ENCODE measurements around the gene ATP8B3. TPM values are rescaled to one million over a fixed set of nuclear protein-coding genes. Genes with fewer than 3 reads are reported as not detected.

Gene ATP8B3
- total RNA-seq, 2 experiments from 2014 or later, result 7.9 to 8.4 TPM

- H3K9me3 Mint-ChIP-seq (ENCODE audit: low read depth), result no peaks in the 10 kb centered on the region
- intact Hi-C loops (cut with DNase I, micrococcal nuclease), result loop anchor here in 1 of 2 experiments (5.0 kb wide), 1 partner anchor 1463 kb away; no protein-coding TSS in a partner anchor
Observed at GRCh38 chr19:1814391-1814790, 2.3 kb upstream of the ATP8B3 start.

GRCh38 chr19:1813192-1814182 is 1.4 kb upstream of the ATP8B3 start:
- H3K27me3 Mint-ChIP-seq, result no peaks in the 10 kb centered on the region
- H3K27ac Mint-ChIP-seq, result no peak overlapping the region
- CTCF ChIA-PET, result interaction anchor here (0.7 to 2.1 kb wide), 5 partner anchors 13 to 141 kb away, joined by 3 to 8 read pairs (median 3); no protein-coding TSS in a partner anchor
- peaks cover 10% of the 10 kb centered on the region for H3K36me3 Mint-ChIP-seq (ENCODE audit: low read depth)
- POLR2A ChIA-PET, result interaction anchor here (0.5 kb wide), 1 partner anchor 254 kb away, joined by 3 read pairs; no protein-coding TSS in a partner anchor
- H3K4me3 Mint-ChIP-seq, result peak overlapping the region; percentile 77
- intact Hi-C loops (cut with DNase I, micrococcal nuclease), result loop anchor here in 1 of 2 experiments (1.0 to 5.0 kb wide), 2 partner anchors 24 to 1464 kb away; no protein-coding TSS in a partner anchor
- no peaks in the 10 kb centered on the region for H3K9me3 Mint-ChIP-seq (ENCODE audit: low read depth)
- DNase-seq (no peak), ATAC-seq (no peak)
- peaks cover 14% of the 10 kb centered on the region for H3K4me1 Mint-ChIP-seq

More at GRCh38 chr19:1814391-1814790, 2.3 kb upstream of the ATP8B3 start:
- Mint-ChIP-seq H3K4me1 (peaks cover 14% of the 10 kb centered on the region), H3K4me3 (no peak overlapping the region), H3K27ac (no peak overlapping the region), H3K36me3 (ENCODE audit: low read depth) (peaks cover 10% of the 10 kb centered on the region), H3K27me3 (no peaks in the 10 kb centered on the region)
- POLR2A ChIA-PET, result no interaction called here
- CTCF ChIA-PET, result interaction anchor here (0.7 to 2.1 kb wide), 6 partner anchors 9 to 142 kb away, joined by 3 to 8 read pairs (median 4); no protein-coding TSS in a partner anchor
- ATAC-seq (no peak), DNase-seq (no peak)

- peak overlapping the region; percentile 77 for H3K4me3 Mint-ChIP-seq
- POLR2A ChIA-PET, result no interaction called here
- H3K36me3 Mint-ChIP-seq (ENCODE audit: low read depth), result peaks cover 10% of the 10 kb centered on the region
- CTCF ChIA-PET, result no interaction called here
- intact Hi-C loops (cut with DNase I, micrococcal nuclease), result loop anchor here in 1 of 2 experiments (1.0 to 5.0 kb wide), 15 partner anchors 23 to 1465 kb away; partner anchors contain the start of genes ADAMTSL5, CSNK1G2, DAZAP1 and MBD3
- peaks cover 14% of the 10 kb centered on the region for H3K4me1 Mint-ChIP-seq
- no peaks in the 10 kb centered on the region for H3K27me3 Mint-ChIP-seq
- peak overlapping the region; percentile 90 for H3K27ac Mint-ChIP-seq
- H3K9me3 Mint-ChIP-seq (ENCODE audit: low read depth), result no peaks in the 10 kb centered on the region
- ATAC-seq (peak; percentile 90), DNase-seq (peak; percentile 94)
Observed at GRCh38 chr19:1812426-1813191, 533 bp upstream of the ATP8B3 start.

GRCh38 chr19:1811472-1811894 is 593 bp downstream of the ATP8B3 start:
- Mint-ChIP-seq H3K4me1 (peaks cover 14% of the 10 kb centered on the region), H3K27me3 (no peaks in the 10 kb centered on the region), H3K27ac (no peak overlapping the region), H3K4me3 (peak overlapping the region; percentile 77), H3K9me3 (ENCODE audit: low read depth) (no peaks in the 10 kb centered on the region), H3K36me3 (ENCODE audit: low read depth) (peaks cover 6% of the 10 kb centered on the region)
- DNase-seq (peak; percentile 80), ATAC-seq (no peak)
- ChIA-PET CTCF (interaction anchor here (0.6 kb wide), 1 partner anchor 44 kb away, joined by 3 read pairs; no protein-coding TSS in a partner anchor), POLR2A (no interaction called here)
- intact Hi-C loops (cut with DNase I, micrococcal nuclease), result loop anchor here in 1 of 2 experiments (5.0 kb wide), 1 partner anchor 1466 kb away; no protein-coding TSS in a partner anchor

- DNase-seq (no peak), ATAC-seq (no peak)
- Mint-ChIP-seq H3K27ac (no peak overlapping the region), H3K27me3 (no peaks in the 10 kb centered on the region), H3K4me1 (peaks cover 14% of the 10 kb centered on the region), H3K9me3 (ENCODE audit: low read depth) (no peaks in the 10 kb centered on the region), H3K36me3 (ENCODE audit: low read depth) (peaks cover 3% of the 10 kb centered on the region), H3K4me3 (no peak overlapping the region)
- intact Hi-C loops (cut with DNase I, micrococcal nuclease), result loop anchor here in 1 of 2 experiments (5.0 kb wide), 1 partner anchor 1467 kb away; no protein-coding TSS in a partner anchor
- POLR2A ChIA-PET, result no interaction called here
- CTCF ChIA-PET, result no interaction called here
Observed at GRCh38 chr19:1810439-1811160, 1.5 kb downstream of the ATP8B3 start.

DNA sequence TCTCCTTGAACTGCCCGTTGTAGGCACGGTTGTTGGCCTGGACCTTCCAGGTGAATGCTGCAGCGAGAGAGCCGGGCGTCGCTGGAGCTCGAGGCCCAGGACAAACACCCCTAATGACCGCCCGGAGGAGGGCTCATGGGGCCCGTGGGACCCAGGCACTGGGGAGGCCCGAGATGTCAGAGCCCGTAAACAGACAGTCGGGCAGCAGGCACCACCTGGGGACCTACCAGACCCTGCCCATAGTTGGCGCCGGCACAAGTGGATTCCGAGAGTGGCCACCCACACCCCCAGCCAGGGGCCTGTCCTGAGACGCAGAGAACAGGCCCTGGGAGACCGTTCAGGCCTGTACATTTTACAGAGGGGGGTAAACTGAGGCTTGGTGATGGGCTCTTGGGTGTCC is 2.4 kb downstream of the ATP8B3 start:
- Mint-ChIP-seq H3K27me3 (no peaks in the 10 kb centered on the region), H3K9me3 (ENCODE audit: low read depth) (no peaks in the 10 kb centered on the region), H3K4me1 (peaks cover 14% of the 10 kb centered on the region), H3K4me3 (no peak overlapping the region), H3K36me3 (ENCODE audit: low read depth) (no peaks in the 10 kb centered on the region), H3K27ac (no peak overlapping the region)
- no peak for ATAC-seq
- no peak for DNase-seq
- ChIA-PET POLR2A (no interaction called here), CTCF (no interaction called here)
- intact Hi-C loops (cut with DNase I, micrococcal nuclease), result loop anchor here in 1 of 2 experiments (5.0 kb wide), 1 partner anchor 1468 kb away; no protein-coding TSS in a partner anchor

DNA sequence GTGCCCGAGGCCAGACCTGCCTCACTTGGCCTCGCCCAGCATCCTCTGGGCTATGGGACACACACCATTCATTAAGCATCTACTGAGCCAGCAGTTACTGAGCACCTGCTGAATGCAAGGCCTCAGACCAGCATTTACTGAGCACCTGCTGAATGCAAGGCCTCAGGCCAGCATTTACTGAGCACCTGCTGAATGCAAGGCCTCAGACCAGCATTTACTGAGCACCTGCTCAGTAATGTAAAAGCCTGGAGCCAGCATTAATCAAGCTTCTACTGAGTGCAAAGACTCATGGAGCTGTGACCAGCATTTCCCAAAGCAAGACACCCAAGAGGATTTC is 3.7 kb downstream of the ATP8B3 start:
- Mint-ChIP-seq H3K4me1 (peaks cover 14% of the 10 kb centered on the region), H3K4me3 (no peak overlapping the region), H3K27ac (no peak overlapping the region), H3K27me3 (no peaks in the 10 kb centered on the region), H3K36me3 (ENCODE audit: low read depth) (no peaks in the 10 kb centered on the region), H3K9me3 (ENCODE audit: low read depth) (no peaks in the 10 kb centered on the region)
- ATAC-seq (no peak), DNase-seq (no peak)
- intact Hi-C loops (cut with DNase I, micrococcal nuclease), result no loop called here
- ChIA-PET POLR2A (no interaction called here), CTCF (no interaction called here)

DNA sequence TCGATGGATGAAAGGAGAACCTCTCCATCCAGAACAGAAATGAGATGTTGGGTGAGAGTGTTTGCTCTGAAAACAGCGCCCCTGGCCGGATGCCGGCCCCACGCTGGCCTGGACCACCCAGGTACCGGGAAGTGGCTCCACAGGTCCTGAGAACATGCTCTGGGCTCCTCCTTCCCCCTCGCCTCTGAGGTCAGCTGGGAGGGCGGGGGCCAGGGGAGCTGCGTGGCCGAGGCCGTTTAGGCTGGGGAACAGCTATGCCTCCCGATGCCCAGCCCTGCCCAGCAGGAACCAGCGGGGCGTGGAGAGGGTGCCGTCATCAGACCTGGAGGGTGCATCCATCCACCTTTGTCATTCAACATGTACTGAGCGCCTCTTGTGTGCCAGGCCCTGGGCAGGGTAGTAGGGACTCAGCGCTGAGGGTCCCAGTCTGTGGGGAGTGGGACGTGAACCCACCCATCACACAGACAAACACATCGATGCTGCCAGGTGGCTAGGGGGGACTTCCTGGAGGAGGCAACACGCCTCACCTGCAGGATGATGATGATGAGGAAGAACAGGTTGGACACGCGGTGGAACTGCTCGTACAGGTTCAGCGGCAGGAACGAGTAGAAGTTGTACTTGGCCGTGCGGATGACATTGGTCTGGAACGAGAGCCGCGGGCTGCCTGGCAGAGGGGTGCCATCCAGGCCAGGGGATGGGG is 4.2 kb downstream of the ATP8B3 start:
- ATAC-seq (no peak), DNase-seq (no peak)
- Mint-ChIP-seq H3K4me1 (peaks cover 10% of the 10 kb centered on the region), H3K27me3 (no peaks in the 10 kb centered on the region), H3K36me3 (ENCODE audit: low read depth) (no peaks in the 10 kb centered on the region), H3K9me3 (ENCODE audit: low read depth) (no peaks in the 10 kb centered on the region), H3K4me3 (no peak overlapping the region), H3K27ac (no peak overlapping the region)
- POLR2A ChIA-PET, result no interaction called here
- intact Hi-C loops (cut with DNase I, micrococcal nuclease), result no loop called here
- CTCF ChIA-PET, result interaction anchor here (1.0 kb wide), 1 partner anchor 12 kb away, joined by 3 read pairs; no protein-coding TSS in a partner anchor

- H3K4me1 Mint-ChIP-seq, result peaks cover 5% of the 10 kb centered on the region
- ChIA-PET POLR2A (no interaction called here), CTCF (interaction anchor here (0.6 to 1.0 kb wide), 2 partner anchors 11 to 31 kb away, joined by 3 read pairs; no protein-coding TSS in a partner anchor)
- H3K36me3 Mint-ChIP-seq (ENCODE audit: low read depth), result no peaks in the 10 kb centered on the region
- DNase-seq, result no peak
- no peak overlapping the region for H3K4me3 Mint-ChIP-seq
- no peak overlapping the region for H3K27ac Mint-ChIP-seq
- H3K9me3 Mint-ChIP-seq (ENCODE audit: low read depth), result no peaks in the 10 kb centered on the region
- ATAC-seq, result no peak
- H3K27me3 Mint-ChIP-seq, result no peaks in the 10 kb centered on the region
- intact Hi-C loops (cut with DNase I, micrococcal nuclease), result no loop called here
Observed at GRCh38 chr19:1807030-1807694, 4.9 kb downstream of the ATP8B3 start.
